ENCODE results near the gene TXNRD1. TPM values are rescaled to one million over a fixed set of nuclear protein-coding genes. Genes with fewer than 3 reads are reported as not detected.
A peak's percentile ranks its signal among the peaks of the same experiment; 100 is the strongest.
"Not testable (repeated sequence)": the region's sequence is repeated elsewhere in the genome, so short reads cannot be mapped to it uniquely, and the experiment has no call there.

TXNRD1 gene
- polyA plus RNA-seq, 4 donors, result 29.3 to 64.2 (median 49.2) TPM

- Histone ChIP-seq H3K4me3 (ENCODE audit: low read depth in 1 of 3, low read length in 3 of 3) (no peak overlapping the region), H3K9me3 (ENCODE audit: control insufficient read depth in 2 of 2, insufficient read depth in 1 of 2, low read depth in 1 of 2, low read length in 1 of 2) (no peaks in the 10 kb centered on the region), H3K36me3 (ENCODE audit: control insufficient read depth in 3 of 3, insufficient read depth in 2 of 3, low read depth in 1 of 3, low read length in 3 of 3) (no peaks in the 10 kb centered on the region), H3K4me1 (ENCODE audit: control insufficient read depth in 3 of 3, insufficient read depth in 2 of 3, low read depth in 1 of 3, low read length in 2 of 3) (no peaks in the 10 kb centered on the region), H3K27ac (ENCODE audit: low read depth in 1 of 3, low read length in 2 of 3) (no peak overlapping the region), H3K27me3 (ENCODE audit: control insufficient read depth in 3 of 3, insufficient read depth in 3 of 3, low read length in 3 of 3) (peaks cover 0 to 7% (median 0%) of the 10 kb centered on the region in 3 donors)
- DNase-seq (no peak), FAIRE-seq (no peak)
- WGBS, 3 donors, result 36 to 47% (median 36%) methylated on average over 2 of the region's 2 CpGs
These were observed 165.8 kb downstream of the TXNRD1 start for GRCh38 chr12:104381341-104381730.

- H3K27ac ChIP-seq (ENCODE audit: low read depth in 1 of 3, low read length in 2 of 3), result no peak overlapping the region
- peaks cover 0 to 7% (median 0%) of the 10 kb centered on the region in 3 donors for H3K27me3 ChIP-seq (ENCODE audit: control insufficient read depth in 3 of 3, insufficient read depth in 3 of 3, low read length in 3 of 3)
- DNase-seq, result peak; percentile 79 to 81
- H3K9me3 ChIP-seq (ENCODE audit: control insufficient read depth in 2 of 2, insufficient read depth in 1 of 2, low read depth in 1 of 2, low read length in 1 of 2), result no peaks in the 10 kb centered on the region
- WGBS, 3 donors, result 24 to 28% (median 24%) methylated on average over 18 of the region's 18 CpGs
- H3K4me1 ChIP-seq (ENCODE audit: control insufficient read depth in 3 of 3, insufficient read depth in 2 of 3, low read depth in 1 of 3, low read length in 2 of 3), result no peaks in the 10 kb centered on the region
- FAIRE-seq, result no peak
- H3K36me3 ChIP-seq (ENCODE audit: control insufficient read depth in 3 of 3, insufficient read depth in 2 of 3, low read depth in 1 of 3, low read length in 3 of 3), result no peaks in the 10 kb centered on the region
- H3K4me3 ChIP-seq (ENCODE audit: low read depth in 1 of 3, low read length in 3 of 3), result no peak overlapping the region
These were observed 166.3 kb downstream of the TXNRD1 start for GRCh38 chr12:104381731-104382480.

GRCh38 chr12:104384141-104384880, 168.7 kb downstream of the TXNRD1 start:
- peaks cover 0 to 7% (median 0%) of the 10 kb centered on the region in 3 donors for H3K27me3 ChIP-seq (ENCODE audit: control insufficient read depth in 3 of 3, insufficient read depth in 3 of 3, low read length in 3 of 3)
- H3K27ac ChIP-seq (ENCODE audit: low read depth in 1 of 3, low read length in 2 of 3), result no peak overlapping the region
- FAIRE-seq, result no peak
- peak; percentile 9 to 54 for DNase-seq
- H3K9me3 ChIP-seq (ENCODE audit: control insufficient read depth in 2 of 2, insufficient read depth in 1 of 2, low read depth in 1 of 2, low read length in 1 of 2), result no peaks in the 10 kb centered on the region
- no peaks in the 10 kb centered on the region for H3K36me3 ChIP-seq (ENCODE audit: control insufficient read depth in 3 of 3, insufficient read depth in 2 of 3, low read depth in 1 of 3, low read length in 3 of 3)
- no peak overlapping the region for H3K4me3 ChIP-seq (ENCODE audit: low read depth in 1 of 3, low read length in 3 of 3)
- H3K4me1 ChIP-seq (ENCODE audit: control insufficient read depth in 3 of 3, insufficient read depth in 2 of 3, low read depth in 1 of 3, low read length in 2 of 3), result no peaks in the 10 kb centered on the region
- WGBS, 3 donors, result 57 to 71% (median 60%) methylated on average over 6 of the region's 6 CpGs

GRCh38 chr12:104385510-104385909, 169.9 kb downstream of the TXNRD1 start:
- Histone ChIP-seq H3K36me3 (ENCODE audit: control insufficient read depth in 3 of 3, insufficient read depth in 2 of 3, low read depth in 1 of 3, low read length in 3 of 3) (no peaks in the 10 kb centered on the region), H3K9me3 (ENCODE audit: control insufficient read depth in 2 of 2, insufficient read depth in 1 of 2, low read depth in 1 of 2, low read length in 1 of 2) (no peaks in the 10 kb centered on the region), H3K27me3 (ENCODE audit: control insufficient read depth in 3 of 3, insufficient read depth in 3 of 3, low read length in 3 of 3) (peaks cover 0 to 3% (median 0%) of the 10 kb centered on the region in 3 donors), H3K4me3 (ENCODE audit: low read depth in 1 of 3, low read length in 3 of 3) (no peak overlapping the region), H3K27ac (ENCODE audit: low read depth in 1 of 3, low read length in 2 of 3) (no peak overlapping the region), H3K4me1 (ENCODE audit: control insufficient read depth in 3 of 3, insufficient read depth in 2 of 3, low read depth in 1 of 3, low read length in 2 of 3) (no peaks in the 10 kb centered on the region)
- FAIRE-seq, result no peak
- WGBS, 3 donors, result 81 to 100% (median 90%) methylated on average over 1 of the region's 1 CpG
- DNase-seq, result no peak

GRCh38 chr12:104386461-104386860, 170.9 kb downstream of the TXNRD1 start:
- no peak for FAIRE-seq
- Histone ChIP-seq H3K36me3 (ENCODE audit: control insufficient read depth in 3 of 3, insufficient read depth in 2 of 3, low read depth in 1 of 3, low read length in 3 of 3) (no peaks in the 10 kb centered on the region), H3K27ac (ENCODE audit: low read depth in 1 of 3, low read length in 2 of 3) (no peak overlapping the region), H3K4me1 (ENCODE audit: control insufficient read depth in 3 of 3, insufficient read depth in 2 of 3, low read depth in 1 of 3, low read length in 2 of 3) (no peaks in the 10 kb centered on the region), H3K27me3 (ENCODE audit: control insufficient read depth in 3 of 3, insufficient read depth in 3 of 3, low read length in 3 of 3) (peaks cover 0 to 3% (median 0%) of the 10 kb centered on the region in 3 donors), H3K9me3 (ENCODE audit: control insufficient read depth in 2 of 2, insufficient read depth in 1 of 2, low read depth in 1 of 2, low read length in 1 of 2) (no peaks in the 10 kb centered on the region), H3K4me3 (ENCODE audit: low read depth in 1 of 3, low read length in 3 of 3) (no peak overlapping the region)
- DNase-seq, result no peak
- 80 to 92% (median 85%) methylated on average over 3 of the region's 3 CpGs for WGBS, 3 donors

GRCh38 chr12:104387190-104387589, 171.6 kb downstream of the TXNRD1 start:
- no peak overlapping the region for H3K4me3 ChIP-seq (ENCODE audit: low read depth in 1 of 3, low read length in 3 of 3)
- no peaks in the 10 kb centered on the region for H3K27me3 ChIP-seq (ENCODE audit: control insufficient read depth in 3 of 3, insufficient read depth in 3 of 3, low read length in 3 of 3)
- no peaks in the 10 kb centered on the region for H3K4me1 ChIP-seq (ENCODE audit: control insufficient read depth in 3 of 3, insufficient read depth in 2 of 3, low read depth in 1 of 3, low read length in 2 of 3)
- no peak for DNase-seq
- no peak for FAIRE-seq
- H3K27ac ChIP-seq (ENCODE audit: low read depth in 1 of 3, low read length in 2 of 3), result no peak overlapping the region
- 60 to 74% (median 70%) methylated on average over 7 of the region's 7 CpGs for WGBS, 3 donors
- H3K9me3 ChIP-seq (ENCODE audit: control insufficient read depth in 2 of 2, insufficient read depth in 1 of 2, low read depth in 1 of 2, low read length in 1 of 2), result no peaks in the 10 kb centered on the region
- no peaks in the 10 kb centered on the region for H3K36me3 ChIP-seq (ENCODE audit: control insufficient read depth in 3 of 3, insufficient read depth in 2 of 3, low read depth in 1 of 3, low read length in 3 of 3)

GRCh38 chr12:104394086-104394485, 178.5 kb downstream of the TXNRD1 start:
- not testable (repeated sequence) for H3K27me3 ChIP-seq (ENCODE audit: control insufficient read depth in 3 of 3, insufficient read depth in 3 of 3, low read length in 3 of 3); H3K4me3 ChIP-seq (ENCODE audit: low read depth in 1 of 3, low read length in 3 of 3); DNase-seq; H3K4me1 ChIP-seq (ENCODE audit: control insufficient read depth in 3 of 3, insufficient read depth in 2 of 3, low read depth in 1 of 3, low read length in 2 of 3); H3K9me3 ChIP-seq (ENCODE audit: control insufficient read depth in 2 of 2, insufficient read depth in 1 of 2, low read depth in 1 of 2, low read length in 1 of 2); FAIRE-seq; H3K36me3 ChIP-seq (ENCODE audit: control insufficient read depth in 3 of 3, insufficient read depth in 2 of 3, low read depth in 1 of 3, low read length in 3 of 3); H3K27ac ChIP-seq (ENCODE audit: low read depth in 1 of 3, low read length in 2 of 3)
- 85 to 93% (median 91%) methylated on average over 10 to 11 of the region's 11 CpGs for whole genome bisulfite sequencing, 3 donors
